GM12878 (cell line): ENCODE data around the gene NOS1. TPM values are rescaled to one million over a fixed set of nuclear protein-coding genes. Genes with fewer than 3 reads are reported as not detected.

Experiments
- EED ChIP-seq: sonication (generic); IDR thresholded peaks from 2 replicates; pipeline ENCODE4 v1.6.1; 2016; ENCODE audit warnings: antibody characterized with exemption, low read depth
- FOS ChIP-seq: IDR thresholded peaks from 3 replicates; pipeline ENCODE4 v1.6.1; 2011; ENCODE audit warnings: borderline replicate concordance; ENCODE audit not compliant: insufficient read length; ENCODE audit errors: extremely low read depth
- FOXK2 ChIP-seq: fragments of 450-650 bp; IDR thresholded peaks from 2 replicates; pipeline ENCODE4 v1.6.1; 2017; ENCODE audit warnings: mild to moderate bottlenecking, moderate library complexity
- MXI1 ChIP-seq: fragments of 150-350 bp; IDR thresholded peaks from 2 replicates; pipeline ENCODE4 v1.6.1; 2011; ENCODE audit warnings: low read depth, mild to moderate bottlenecking, inconsistent platforms, low read length, improper control_type of control experiment
- TBL1XR1 ChIP-seq: IDR thresholded peaks from 2 replicates; pipeline ENCODE4 v1.6.1; 2012; ENCODE audit warnings: low read depth, low read length, improper control_type of control experiment
- TCF7 ChIP-seq: IDR thresholded peaks from 2 replicates; pipeline ENCODE4 v1.6.1; 2014; ENCODE audit warnings: antibody characterized with exemption, borderline replicate concordance
- polyA plus RNA-seq, 11 experiments: library from polyadenylated mRNA; depleted of rRNA in 4 of 11; unstranded in 6 of 11; stranded (reverse) in 5 of 11; fragments of >200 nt; fragmentation: Nextera tagmentation in 4 of 11; fragmentation: Illumina TruSeq in 1 of 11; extraction: Ambion mirVana in 4 of 11; extraction: Trizol in 1 of 11; gene quantifications; 1 replicate in 1 of 11; 2 replicates in 10 of 11; pipeline versions ENCODE4 v1.2.1 to v1.2.3, GENCODE V29; 2011 to 2016; ENCODE audit warnings: inconsistent platforms in 2 of 11, missing spikeins in 2 of 11, low read depth in 1 of 11
- total RNA-seq, 4 experiments: library from RNA; depleted of rRNA in 3 of 4; stranded (reverse); fragments of >200 nt in 3 of 4; fragmentation: Illumina TruSeq in 1 of 4; extraction: Trizol in 1 of 4; gene quantifications; 2 replicates each; pipeline versions ENCODE4 v1.2.1 to v1.2.3, GENCODE V29; 2013 to 2021
- TF ChIP-seq, protein P1 (sequence below): fragments of 450-650 bp; IDR thresholded peaks from 2 replicates; pipeline ENCODE4 v1.6.1; 2017; ENCODE audit warnings: low read depth, mild to moderate bottlenecking, moderate library complexity
- TF ChIP-seq, protein P2 (sequence below): IDR thresholded peaks from 2 replicates; pipeline ENCODE4 v1.6.1; 2011; ENCODE audit warnings: borderline replicate concordance, low read depth, mild to moderate bottlenecking, moderate library complexity, low read length; ENCODE audit not compliant: insufficient read depth, poor library complexity, severe bottlenecking
- TF ChIP-seq, protein P3 (sequence below): IDR thresholded peaks from 2 replicates; pipeline ENCODE4 v1.6.1; 2012; ENCODE audit warnings: mild to moderate bottlenecking, low read depth, low read length

The NOS1 gene
- total and polyA plus RNA-seq, 10 of the 15 experiments (the other 5 are each of a cell fraction or from before 2014, with no cell fraction given), result under 0.01 to 0.04 (median 0.01) TPM; not detected in 7

DNA sequence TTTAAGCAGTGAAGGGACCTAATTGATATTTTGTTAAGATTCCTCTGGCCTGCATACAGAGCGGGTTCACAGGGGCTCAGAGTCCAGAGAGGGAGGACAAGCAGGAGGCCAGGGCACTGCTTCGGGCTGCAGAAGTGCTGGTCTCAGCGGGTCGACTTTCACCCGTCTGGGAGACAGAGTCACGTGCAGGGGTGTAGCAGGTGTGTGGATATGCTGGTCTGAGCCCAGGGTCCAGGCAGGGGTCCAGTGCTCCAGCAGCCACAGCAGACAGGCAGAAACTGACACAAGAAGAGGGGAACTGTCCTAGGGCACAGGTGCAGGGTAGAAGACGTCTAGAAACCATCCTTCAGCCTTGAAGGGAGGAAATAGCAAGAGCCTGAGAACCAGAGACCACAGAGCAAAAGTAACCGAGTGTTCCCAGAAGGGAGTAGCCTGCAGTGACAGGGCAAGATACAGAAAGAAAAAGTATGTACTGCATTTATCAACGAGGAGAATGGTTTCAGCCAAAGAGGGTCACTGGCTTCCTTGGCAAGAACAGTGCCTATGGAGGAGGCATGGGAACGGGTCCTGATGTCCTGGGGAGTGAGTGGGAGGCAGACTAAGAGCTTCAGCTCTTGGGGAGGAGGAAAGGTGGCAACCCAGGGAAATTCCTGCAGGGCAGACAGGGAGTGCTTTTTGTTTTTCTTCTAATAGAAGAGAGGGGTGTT lies 199.8 kb downstream of the NOS1 start (continued):
- TF ChIP-seq TBL1XR1, result no peak
- no peak for TF ChIP-seq FOXK2
- no peak for TF ChIP-seq MXI1
- TF ChIP-seq FOS, result no peak
- TF ChIP-seq, protein P1, sequence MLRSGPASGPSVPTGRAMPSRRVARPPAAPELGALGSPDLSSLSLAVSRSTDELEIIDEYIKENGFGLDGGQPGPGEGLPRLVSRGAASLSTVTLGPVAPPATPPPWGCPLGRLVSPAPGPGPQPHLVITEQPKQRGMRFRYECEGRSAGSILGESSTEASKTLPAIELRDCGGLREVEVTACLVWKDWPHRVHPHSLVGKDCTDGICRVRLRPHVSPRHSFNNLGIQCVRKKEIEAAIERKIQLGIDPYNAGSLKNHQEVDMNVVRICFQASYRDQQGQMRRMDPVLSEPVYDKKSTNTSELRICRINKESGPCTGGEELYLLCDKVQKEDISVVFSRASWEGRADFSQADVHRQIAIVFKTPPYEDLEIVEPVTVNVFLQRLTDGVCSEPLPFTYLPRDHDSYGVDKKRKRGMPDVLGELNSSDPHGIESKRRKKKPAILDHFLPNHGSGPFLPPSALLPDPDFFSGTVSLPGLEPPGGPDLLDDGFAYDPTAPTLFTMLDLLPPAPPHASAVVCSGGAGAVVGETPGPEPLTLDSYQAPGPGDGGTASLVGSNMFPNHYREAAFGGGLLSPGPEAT, result no peak
- TF ChIP-seq, protein P2, sequence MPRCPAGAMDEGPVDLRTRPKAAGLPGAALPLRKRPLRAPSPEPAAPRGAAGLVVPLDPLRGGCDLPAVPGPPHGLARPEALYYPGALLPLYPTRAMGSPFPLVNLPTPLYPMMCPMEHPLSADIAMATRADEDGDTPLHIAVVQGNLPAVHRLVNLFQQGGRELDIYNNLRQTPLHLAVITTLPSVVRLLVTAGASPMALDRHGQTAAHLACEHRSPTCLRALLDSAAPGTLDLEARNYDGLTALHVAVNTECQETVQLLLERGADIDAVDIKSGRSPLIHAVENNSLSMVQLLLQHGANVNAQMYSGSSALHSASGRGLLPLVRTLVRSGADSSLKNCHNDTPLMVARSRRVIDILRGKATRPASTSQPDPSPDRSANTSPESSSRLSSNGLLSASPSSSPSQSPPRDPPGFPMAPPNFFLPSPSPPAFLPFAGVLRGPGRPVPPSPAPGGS, result no peak
- no peak for TF ChIP-seq EED
- TF ChIP-seq, protein P3, sequence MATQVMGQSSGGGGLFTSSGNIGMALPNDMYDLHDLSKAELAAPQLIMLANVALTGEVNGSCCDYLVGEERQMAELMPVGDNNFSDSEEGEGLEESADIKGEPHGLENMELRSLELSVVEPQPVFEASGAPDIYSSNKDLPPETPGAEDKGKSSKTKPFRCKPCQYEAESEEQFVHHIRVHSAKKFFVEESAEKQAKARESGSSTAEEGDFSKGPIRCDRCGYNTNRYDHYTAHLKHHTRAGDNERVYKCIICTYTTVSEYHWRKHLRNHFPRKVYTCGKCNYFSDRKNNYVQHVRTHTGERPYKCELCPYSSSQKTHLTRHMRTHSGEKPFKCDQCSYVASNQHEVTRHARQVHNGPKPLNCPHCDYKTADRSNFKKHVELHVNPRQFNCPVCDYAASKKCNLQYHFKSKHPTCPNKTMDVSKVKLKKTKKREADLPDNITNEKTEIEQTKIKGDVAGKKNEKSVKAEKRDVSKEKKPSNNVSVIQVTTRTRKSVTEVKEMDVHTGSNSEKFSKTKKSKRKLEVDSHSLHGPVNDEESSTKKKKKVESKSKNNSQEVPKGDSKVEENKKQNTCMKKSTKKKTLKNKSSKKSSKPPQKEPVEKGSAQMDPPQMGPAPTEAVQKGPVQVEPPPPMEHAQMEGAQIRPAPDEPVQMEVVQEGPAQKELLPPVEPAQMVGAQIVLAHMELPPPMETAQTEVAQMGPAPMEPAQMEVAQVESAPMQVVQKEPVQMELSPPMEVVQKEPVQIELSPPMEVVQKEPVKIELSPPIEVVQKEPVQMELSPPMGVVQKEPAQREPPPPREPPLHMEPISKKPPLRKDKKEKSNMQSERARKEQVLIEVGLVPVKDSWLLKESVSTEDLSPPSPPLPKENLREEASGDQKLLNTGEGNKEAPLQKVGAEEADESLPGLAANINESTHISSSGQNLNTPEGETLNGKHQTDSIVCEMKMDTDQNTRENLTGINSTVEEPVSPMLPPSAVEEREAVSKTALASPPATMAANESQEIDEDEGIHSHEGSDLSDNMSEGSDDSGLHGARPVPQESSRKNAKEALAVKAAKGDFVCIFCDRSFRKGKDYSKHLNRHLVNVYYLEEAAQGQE, result no peak
- no peak for TF ChIP-seq TCF7
- TF ChIP-seq, all 136 proteins: peak for 0
